RWPE2 (cell line): ENCODE data around the gene VAC14.

Experiments used
- ATAC-seq: fragments of 200-7000 bp; cut with Tn5 transposase; 3 replicates; pipeline ENCODE4 v1.9.1; 2021; ENCODE audit warnings: low read depth
- DNase-seq: peaks from one replicate; pipeline ENCODE4 v3.0.0-alpha.2; 2020; ENCODE audit warnings: low spot score
- H3K27ac ChIP-seq: fragments of 450-650 bp; 2 replicates; pipeline ENCODE4 v1.5.1; 2017; ENCODE audit warnings: mild to moderate bottlenecking; ENCODE audit not compliant: poor library complexity, severe bottlenecking
- H3K27me3 ChIP-seq: fragments of 250-450 bp; sonication (Bioruptor Pico); 2 replicates; pipeline ENCODE4 v1.5.1; 2021; ENCODE audit warnings: mild to moderate bottlenecking, moderate library complexity; ENCODE audit not compliant: insufficient read depth, poor library complexity, severe bottlenecking
- H3K36me3 ChIP-seq: fragments of 250-450 bp; sonication (Bioruptor Pico); 2 replicates; pipeline ENCODE4 v1.5.1; 2020; ENCODE audit warnings: low read depth, mild to moderate bottlenecking, moderate library complexity
- H3K4me1 ChIP-seq: fragments of 250-450 bp; sonication (Bioruptor Pico); 2 replicates; pipeline ENCODE4 v1.5.1; 2021; ENCODE audit warnings: mild to moderate bottlenecking, moderate library complexity; ENCODE audit not compliant: insufficient read depth, poor library complexity, severe bottlenecking
- H3K4me3 ChIP-seq: fragments of 250-450 bp; sonication (Bioruptor Pico); 2 replicates; pipeline ENCODE4 v1.5.1; 2021; ENCODE audit warnings: mild to moderate bottlenecking, moderate library complexity; ENCODE audit not compliant: severe bottlenecking
- H3K9me3 ChIP-seq: fragments of 250-450 bp; sonication (Bioruptor Pico); 2 replicates; pipeline ENCODE4 v1.5.1; 2021; ENCODE audit warnings: mild to moderate bottlenecking, moderate library complexity; ENCODE audit not compliant: severe bottlenecking
- CTCF ChIP-seq: fragments of 450-650 bp; IDR thresholded peaks from one replicate; pipeline ENCODE4 v1.5.1; 2017; ENCODE audit warnings: mild to moderate bottlenecking, moderate library complexity; ENCODE audit not compliant: poor library complexity, severe bottlenecking

Gene VAC14

DNA sequence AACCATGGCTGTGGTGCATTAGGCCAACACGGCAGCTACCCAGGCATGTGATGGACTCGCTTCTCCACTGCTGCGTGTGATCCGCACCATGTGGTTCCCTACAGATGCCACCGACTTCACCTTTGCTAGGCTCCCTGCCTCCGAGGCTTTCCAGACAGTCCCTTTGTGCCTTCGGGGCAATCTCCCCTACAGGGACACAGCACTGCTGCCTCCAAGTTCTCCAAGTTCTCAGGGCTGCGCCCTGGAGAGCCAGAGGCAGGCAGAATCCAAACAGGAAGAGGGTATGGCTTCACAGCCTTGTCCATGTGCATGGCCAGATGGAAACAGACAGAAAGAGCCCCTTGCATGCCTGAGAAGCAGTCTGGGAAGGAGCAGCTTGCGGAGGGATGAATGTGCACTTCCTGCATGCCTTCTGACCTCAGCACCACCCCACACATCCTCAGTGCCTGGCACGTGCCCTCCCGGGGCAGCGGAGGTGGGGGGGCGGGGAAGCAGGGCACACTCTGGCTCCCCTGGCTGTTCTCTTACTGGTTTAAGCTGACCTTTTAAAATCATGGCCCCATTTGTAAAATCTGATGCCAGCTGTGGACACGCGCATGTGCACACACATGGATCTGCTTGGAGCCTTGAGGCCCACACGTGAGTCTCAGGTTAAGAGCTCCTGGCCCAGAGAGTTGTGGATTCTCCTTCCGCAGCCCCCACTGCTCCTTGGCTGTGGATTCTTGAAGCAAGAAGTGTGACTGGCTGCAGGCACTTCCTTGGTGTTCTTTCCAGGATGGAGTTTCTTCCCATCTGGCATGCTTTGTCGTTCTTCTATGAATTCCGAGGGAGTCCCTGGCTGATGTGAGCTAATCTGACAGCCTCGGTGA is 59.8 kb downstream of the VAC14 start:
- Histone ChIP-seq H3K4me1 (peaks cover 9% of the 10 kb centered on the region), H3K27me3 (no peaks in the 10 kb centered on the region), H3K4me3 (no peak overlapping the region), H3K27ac (peak overlapping the region; percentile 18), H3K9me3 (no peaks in the 10 kb centered on the region), H3K36me3 (peaks cover 8% of the 10 kb centered on the region; the same call in 1 of the 2 replicates)
- ATAC-seq (peak; percentile 5; the same call in 1 of the 3 replicates), DNase-seq (no peak)
- TF ChIP-seq CTCF: no peak

GRCh38 chr16:70740174-70740913 is 60.6 kb downstream of the VAC14 start:
- Histone ChIP-seq H3K4me3 (no peak overlapping the region), H3K4me1 (peaks cover 6% of the 10 kb centered on the region), H3K27me3 (no peaks in the 10 kb centered on the region), H3K27ac (peak overlapping the region; percentile 18), H3K36me3 (peaks cover 8% of the 10 kb centered on the region; the same call in 1 of the 2 replicates), H3K9me3 (no peaks in the 10 kb centered on the region)
- no peak for TF ChIP-seq CTCF
- DNase-seq (no peak), ATAC-seq (no peak)

GRCh38 chr16:70739389-70739788 is 61.6 kb downstream of the VAC14 start:
- Histone ChIP-seq H3K4me1 (peaks cover 6% of the 10 kb centered on the region), H3K4me3 (no peak overlapping the region), H3K27ac (no peak overlapping the region), H3K9me3 (no peaks in the 10 kb centered on the region), H3K36me3 (peaks cover 8% of the 10 kb centered on the region; the same call in 1 of the 2 replicates), H3K27me3 (no peaks in the 10 kb centered on the region)
- ATAC-seq (no peak), DNase-seq (no peak)
- no peak for TF ChIP-seq CTCF

GRCh38 chr16:70738083-70738977 is 62.6 kb downstream of the VAC14 start:
- H3K4me1 ChIP-seq: peaks cover 6% of the 10 kb centered on the region
- DNase-seq: no peak

More at GRCh38 chr16:70738083-70738977, 62.6 kb downstream of the VAC14 start:
- Histone ChIP-seq H3K27me3 (no peaks in the 10 kb centered on the region), H3K4me3 (no peak overlapping the region), H3K36me3 (peaks cover 7% of the 10 kb centered on the region; the same call in 1 of the 2 replicates), H3K27ac (no peak overlapping the region), H3K9me3 (no peaks in the 10 kb centered on the region)
- TF ChIP-seq CTCF: peak; percentile 59
- ATAC-seq: peak; percentile 73
